Stimulated activated CD8-positive, alpha-beta memory T cell treated with anti-CD3 and anti-CD28 coated beads, Interleukin-12 subunit alpha, Interleukin-12 subunit beta, amount 100 ng/mL, for 24 hours (primary cell): ENCODE measurements around the gene PROSER2.
"Not testable (repeated sequence)": the region's sequence is repeated elsewhere in the genome, so short reads cannot be mapped to it uniquely, and the experiment has no call there.

Source experiments
- DNase-seq: peaks from one replicate; pipeline ENCODE4 v3.0.0-alpha.2; 2020; ENCODE audit errors: extremely low read depth

PROSER2 gene

GRCh38 chr10:11885437-11886137 lies 62.4 kb downstream of the PROSER2 start:
- no peak for DNase-seq

- no peak for DNase-seq
Measured at GRCh38 chr10:11886138-11886474, 63.0 kb downstream of the PROSER2 start.

GRCh38 chr10:11886851-11887250 lies 63.7 kb downstream of the PROSER2 start:
- no peak for DNase-seq

DNA sequence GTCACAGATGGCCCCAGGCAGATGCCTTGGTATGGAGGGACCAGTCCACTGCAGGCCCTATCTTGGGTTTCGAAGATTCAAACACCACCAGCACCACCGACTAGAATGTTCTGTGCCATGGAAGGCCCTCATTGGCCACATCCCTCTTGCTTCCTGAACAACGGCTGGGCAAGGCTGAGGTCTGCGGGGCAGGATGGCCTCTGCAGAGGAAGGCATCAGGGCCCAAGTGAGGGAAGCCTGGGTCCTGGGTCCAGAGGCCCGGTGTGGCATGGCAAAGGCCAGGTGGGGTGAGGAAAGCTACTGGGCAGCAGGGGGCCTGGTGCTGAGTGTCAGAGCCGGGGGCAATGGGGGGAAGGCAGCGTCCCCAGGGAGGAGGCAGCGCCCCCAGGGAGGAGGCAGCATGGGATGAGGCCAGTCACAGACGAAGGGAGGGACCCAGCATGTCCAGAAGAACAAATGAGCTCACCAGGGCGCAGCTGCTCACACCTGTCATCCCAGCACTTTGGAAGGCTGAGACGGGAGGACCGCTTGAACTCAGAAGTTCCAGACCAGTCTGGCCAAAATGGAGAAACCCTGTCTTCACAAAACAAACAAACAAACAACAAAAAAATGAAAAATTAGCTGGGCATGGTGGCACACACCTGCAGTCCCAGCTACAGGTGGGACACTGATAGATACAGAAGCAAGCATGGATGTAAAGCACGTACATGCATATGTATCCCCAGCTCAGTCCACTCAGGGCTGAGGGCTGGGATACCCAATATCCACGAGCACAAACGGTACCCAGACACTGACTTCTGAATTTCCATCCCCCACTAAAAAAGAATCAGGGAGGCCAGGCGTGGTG lies 64.4 kb downstream of the PROSER2 start:
- no peak for DNase-seq

DNA sequence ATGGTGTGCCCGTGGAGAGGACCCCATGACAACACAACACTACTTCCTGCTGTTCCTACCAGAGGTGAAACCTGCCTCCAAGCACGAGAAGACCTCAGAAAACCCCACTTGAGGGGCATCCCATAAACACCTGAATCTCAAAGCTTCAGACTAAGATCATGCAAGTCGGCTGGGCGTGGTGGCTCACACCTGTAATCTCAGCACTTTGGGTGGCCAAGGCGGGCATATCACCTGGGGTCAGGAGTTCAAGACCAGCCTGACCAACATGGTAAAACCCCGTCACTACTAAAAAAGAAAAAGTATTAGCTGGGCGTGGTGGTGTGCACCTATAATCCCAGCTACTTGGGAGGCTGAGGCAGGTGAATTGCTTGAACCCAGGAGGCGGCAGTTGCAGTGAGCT lies 66.1 kb downstream of the PROSER2 start:
- not testable (repeated sequence) for DNase-seq

- DNase-seq: no peak
Measured at GRCh38 chr10:11891776-11892486, 68.8 kb downstream of the PROSER2 start.

GRCh38 chr10:11893749-11894278 lies 70.7 kb downstream of the PROSER2 start:
- no peak for DNase-seq

DNA sequence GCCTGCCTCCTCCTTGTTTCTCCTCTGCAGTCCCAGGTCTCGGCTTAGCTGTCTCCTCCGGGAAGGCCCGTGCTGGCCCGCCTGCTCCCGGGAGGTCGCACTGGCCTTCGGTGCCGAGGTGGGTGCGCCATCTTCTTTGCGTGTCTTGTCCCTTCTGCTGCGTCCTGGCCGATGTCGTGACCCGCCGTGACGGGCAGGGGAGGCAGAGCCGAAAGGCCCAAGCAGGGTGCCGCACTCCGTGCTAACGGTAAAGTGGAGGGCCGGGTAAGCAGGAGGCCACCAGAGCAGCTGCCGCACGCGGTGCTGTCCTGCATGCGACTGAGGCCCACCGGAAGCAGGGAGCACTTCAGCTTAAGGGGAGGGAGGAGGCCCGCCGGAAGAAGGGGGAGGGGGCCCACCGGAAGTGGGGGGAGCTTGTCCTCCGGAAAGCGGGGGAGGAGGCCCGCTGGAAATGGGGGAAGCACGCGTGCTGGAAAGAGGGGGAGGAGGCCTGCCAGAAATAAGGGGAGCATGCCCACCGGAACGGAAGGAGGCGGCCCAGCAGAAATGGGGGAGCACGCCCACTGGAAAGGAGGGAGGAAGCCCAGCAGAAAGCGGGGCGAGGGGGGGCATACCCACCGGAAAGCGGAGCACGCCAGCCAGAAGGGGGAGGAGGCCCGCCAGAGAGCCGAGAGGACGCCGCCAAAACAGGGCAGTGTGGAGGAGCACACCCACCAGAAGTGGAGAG lies 71.4 kb downstream of the PROSER2 start:
- DNase-seq: no peak

GRCh38 chr10:11895108-11895466 lies 71.9 kb downstream of the PROSER2 start:
- DNase-seq: no peak

- no peak for DNase-seq
Measured at GRCh38 chr10:11895598-11895997, 72.4 kb downstream of the PROSER2 start.

DNA sequence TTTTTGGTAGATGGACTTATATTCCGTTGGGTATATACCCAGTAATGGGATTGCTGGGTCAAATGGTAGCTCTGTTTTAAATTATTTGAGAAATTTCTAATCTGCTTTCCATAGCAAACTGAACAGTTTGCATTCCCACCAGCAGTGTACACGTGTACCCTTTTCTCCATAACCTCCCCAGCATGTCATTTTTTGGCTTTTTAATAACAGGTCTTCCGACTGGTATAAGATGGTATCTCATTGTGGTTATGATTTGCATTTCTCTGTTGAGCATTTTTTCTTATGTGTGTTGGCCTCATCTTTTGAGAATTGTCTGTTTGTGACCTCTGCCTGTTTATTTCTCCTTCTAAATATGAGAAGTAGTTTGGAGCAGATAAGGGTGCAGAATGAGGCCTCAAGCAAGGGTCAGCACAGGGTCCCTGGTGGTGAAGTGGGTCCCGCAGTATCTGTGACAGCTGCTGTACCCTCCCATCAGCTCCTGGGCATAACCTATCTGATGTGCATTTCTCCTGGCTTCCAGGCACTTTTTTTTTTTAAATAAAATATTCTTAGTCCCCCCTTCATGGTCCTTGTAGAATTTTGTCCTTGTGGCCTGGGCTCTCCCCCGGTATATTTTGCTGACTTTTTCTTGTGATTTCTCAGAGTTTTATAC lies 73.5 kb downstream of the PROSER2 start:
- DNase-seq: no peak

DNA sequence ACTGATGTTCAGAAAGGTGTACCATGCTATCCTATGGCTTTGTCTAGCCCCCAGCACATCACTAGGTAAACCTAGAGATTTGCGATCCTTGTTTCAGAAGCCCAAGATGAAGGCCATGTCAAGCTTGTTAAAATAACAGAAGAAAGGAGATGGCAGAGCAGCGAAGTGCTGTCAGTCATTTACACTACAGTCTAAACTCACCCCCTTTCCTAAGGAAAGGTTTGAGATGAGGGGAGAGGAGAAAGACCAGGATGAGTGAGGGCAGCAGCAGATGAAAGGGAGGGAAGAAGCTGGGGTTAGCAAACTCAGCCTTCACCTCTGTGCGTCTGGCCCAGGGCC lies 74.8 kb downstream of the PROSER2 start:
- DNase-seq: no peak

GRCh38 chr10:11898372-11899066 lies 75.4 kb downstream of the PROSER2 start:
- DNase-seq: no peak

DNA sequence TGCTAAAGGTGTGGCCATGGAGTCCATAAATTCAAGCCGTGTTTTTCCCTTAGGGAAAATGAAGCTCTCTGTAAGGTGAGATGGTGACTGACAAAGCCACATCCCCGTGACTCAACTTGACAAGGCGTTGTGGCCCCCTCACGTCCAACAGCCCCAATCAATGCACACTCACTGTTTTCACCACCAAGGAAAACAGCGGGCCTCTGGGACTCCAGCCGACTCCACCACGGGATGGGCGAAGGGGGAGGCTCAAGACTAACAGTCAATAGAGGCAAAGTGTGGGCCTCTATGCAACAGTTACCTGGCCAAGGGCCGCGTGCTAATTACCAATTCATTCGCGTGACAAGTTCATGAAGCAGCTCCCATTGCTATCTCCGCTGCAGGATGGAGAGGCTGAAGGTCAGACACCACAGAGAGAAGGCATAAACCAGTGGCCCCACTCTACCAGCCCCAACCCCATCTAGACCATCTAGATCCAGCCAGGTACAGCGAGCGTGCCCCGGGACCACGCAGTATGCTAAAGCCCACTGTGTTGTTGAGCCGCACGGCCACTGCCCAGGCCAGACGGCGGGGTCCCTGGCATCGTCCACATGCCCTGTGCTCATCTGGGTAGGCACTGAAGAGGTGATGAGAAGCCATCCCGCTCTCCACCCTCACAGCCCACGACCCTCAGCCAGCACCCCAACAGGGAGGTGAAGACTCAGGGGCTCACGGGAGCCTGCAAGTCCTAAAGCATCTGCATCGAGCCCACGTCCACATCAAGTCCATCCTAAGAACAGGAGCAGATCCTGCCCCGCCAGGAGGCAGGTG lies 76.1 kb downstream of the PROSER2 start:
- no peak for DNase-seq

- no peak for DNase-seq
Measured at GRCh38 chr10:11901036-11901301, 77.8 kb downstream of the PROSER2 start.

- no peak for DNase-seq
Measured at GRCh38 chr10:11901454-11901832, 78.3 kb downstream of the PROSER2 start.

- DNase-seq: no peak
Measured at GRCh38 chr10:11901833-11902475, 78.8 kb downstream of the PROSER2 start.

DNA sequence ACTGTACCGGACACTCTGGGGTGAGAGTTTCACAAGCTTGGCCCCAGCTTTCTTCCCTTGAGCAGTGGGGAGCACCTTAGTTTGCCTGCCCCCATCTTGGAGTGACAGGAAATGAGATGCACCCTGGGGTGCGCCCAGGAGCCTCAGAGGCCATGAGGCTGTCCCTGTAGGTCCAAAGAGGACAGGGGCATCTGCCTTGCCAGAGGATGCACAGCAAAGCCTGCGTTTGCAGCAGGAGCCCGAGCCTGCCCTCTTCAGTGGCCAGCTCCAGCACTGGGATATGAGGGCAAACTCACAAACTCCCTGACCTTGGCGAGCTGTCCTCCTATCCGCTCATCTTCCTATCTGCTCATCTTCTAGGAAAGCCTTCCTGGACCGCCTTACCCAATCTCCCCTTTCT lies 79.5 kb downstream of the PROSER2 start:
- no peak for DNase-seq

GRCh38 chr10:11906714-11907113 lies 83.6 kb downstream of the PROSER2 start:
- no peak for DNase-seq

DNA sequence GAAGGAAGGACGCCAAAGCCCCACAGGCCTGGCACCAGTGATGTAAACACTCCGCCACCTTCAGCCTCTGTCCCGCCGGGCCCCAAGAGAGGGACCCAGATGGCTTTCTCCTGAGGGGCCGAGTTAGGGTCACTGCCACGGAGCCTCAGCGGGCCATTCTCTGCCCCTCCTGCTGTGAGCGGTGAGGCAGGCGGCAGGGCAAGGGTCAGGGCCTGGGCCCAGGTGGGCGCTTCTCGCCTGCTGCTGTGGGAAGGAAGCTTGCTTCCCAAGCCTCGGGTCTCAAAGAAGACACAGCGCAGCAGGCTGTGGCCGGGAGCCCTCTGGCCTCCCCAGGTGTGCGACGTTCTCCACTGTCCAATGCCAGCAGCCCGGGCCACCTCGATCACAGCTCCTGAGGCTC lies 84.8 kb downstream of the PROSER2 start:
- DNase-seq: no peak
